Measurements from ENCODE around the gene GRM1.

DNA sequence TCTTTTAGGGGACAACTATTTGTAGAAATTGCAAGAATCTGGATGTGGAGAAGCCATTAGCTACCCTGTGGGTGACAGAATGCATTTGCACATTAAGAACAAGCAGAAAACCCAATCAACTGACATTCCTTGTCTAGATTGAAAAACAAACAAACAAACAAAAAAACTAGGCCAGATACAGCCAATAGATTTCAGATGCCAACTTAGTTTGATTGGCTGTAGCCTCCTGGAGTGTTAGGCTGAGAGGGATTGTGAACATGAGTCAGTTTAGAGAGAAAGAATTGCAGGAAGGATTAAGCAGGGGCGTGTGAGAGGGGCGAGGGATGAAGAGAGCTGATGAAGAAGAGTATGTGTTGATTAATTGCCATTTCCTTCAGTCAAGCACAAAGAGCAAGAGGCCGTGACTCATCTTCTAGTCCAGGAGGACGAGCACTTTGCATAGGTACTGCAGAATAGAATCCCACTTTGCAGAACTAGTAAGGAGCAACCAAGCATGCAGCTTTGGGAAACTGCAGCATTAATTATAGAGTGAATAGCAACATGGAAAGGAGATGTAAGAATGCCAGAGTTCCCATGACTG lies 326.7 kb downstream of the GRM1 start:
- TF ChIP-seq POLR2A (IDR thresholded peaks at IDR 0.05; ENCODE audit: low read length) (no peak), GATA1 (IDR thresholded peaks at IDR 0.05; ENCODE audit: low read depth, low read length) (no peak)

Measured in erythroblast (primary cell).